Gastrocnemius medialis (tissue), 4 donors: ENCODE measurements around the gene TWIST2.

Experiments used
- POLR2A ChIP-seq, 2 donors: fragments of 450-650 bp; IDR thresholded peaks; one replicate each; pipeline ENCODE4 v1.6.1; 2017; ENCODE audit warnings: antibody characterized with exemption in 2 of 2, mild to moderate bottlenecking in 2 of 2, moderate library complexity in 2 of 2
- TF ChIP-seq, protein P1 (sequence below), 5 experiments: fragments of 450-650 bp in 3 of 5; fragments of 200-600 bp in 2 of 5; sonication (generic) in 2 of 5; IDR thresholded peaks in 4 of 5; conservative IDR thresholded peaks in 1 of 5; 1 replicate in 4 of 5; 2 replicates in 1 of 5; pipeline ENCODE4 v1.5.1; 2016 to 2019; ENCODE audit warnings: antibody characterized with exemption in 5 of 5, mild to moderate bottlenecking in 3 of 5, moderate library complexity in 3 of 5

DNA sequence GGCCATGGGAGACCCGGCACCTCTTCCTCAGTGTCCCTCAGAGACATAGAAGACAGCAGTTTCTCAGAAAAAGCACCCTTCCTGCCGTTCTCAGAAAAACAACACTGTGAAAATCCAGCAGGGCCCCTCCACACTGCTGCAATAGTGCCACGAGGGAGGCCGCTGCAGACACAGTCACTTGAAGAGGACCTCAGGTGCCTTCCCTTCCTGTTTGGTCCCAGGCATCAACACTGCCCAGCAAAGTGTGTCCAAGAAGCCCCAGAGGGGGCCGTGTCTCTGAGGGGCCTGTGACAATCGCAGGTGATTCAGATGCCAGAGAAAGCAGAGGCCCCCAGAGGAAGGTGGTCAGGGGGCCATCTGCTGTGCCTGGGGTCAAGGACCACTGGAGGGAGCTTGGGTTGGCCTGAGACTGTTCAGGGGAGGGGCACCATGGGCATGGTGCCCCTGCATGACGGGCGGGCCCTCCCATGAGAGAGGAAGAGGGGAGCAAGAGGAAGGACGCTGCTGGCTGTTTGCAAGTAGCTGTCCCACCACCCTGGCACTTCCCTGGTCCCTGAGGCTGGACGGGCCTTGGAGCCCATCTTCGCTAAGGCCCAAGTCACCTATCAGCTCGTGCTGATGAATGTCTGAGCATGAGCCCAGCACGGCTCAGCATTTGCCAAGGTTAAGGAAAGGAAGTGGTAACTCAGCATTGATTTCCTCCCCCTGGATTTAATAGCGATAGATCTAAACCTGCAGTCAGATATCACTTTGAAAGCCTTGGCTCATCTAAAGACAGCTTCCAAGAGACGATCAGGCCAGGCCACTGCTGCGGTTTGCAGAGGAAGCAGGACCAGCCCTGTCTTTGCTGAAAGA is 9.1 kb downstream of the TWIST2 start:
- TF ChIP-seq POLR2A (IDR thresholded peaks at IDR 0.05), result no peak
- TF ChIP-seq, protein P1, sequence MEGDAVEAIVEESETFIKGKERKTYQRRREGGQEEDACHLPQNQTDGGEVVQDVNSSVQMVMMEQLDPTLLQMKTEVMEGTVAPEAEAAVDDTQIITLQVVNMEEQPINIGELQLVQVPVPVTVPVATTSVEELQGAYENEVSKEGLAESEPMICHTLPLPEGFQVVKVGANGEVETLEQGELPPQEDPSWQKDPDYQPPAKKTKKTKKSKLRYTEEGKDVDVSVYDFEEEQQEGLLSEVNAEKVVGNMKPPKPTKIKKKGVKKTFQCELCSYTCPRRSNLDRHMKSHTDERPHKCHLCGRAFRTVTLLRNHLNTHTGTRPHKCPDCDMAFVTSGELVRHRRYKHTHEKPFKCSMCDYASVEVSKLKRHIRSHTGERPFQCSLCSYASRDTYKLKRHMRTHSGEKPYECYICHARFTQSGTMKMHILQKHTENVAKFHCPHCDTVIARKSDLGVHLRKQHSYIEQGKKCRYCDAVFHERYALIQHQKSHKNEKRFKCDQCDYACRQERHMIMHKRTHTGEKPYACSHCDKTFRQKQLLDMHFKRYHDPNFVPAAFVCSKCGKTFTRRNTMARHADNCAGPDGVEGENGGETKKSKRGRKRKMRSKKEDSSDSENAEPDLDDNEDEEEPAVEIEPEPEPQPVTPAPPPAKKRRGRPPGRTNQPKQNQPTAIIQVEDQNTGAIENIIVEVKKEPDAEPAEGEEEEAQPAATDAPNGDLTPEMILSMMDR (IDR thresholded peaks at IDR 0.05 in 4 of 5, conservative IDR thresholded peaks at IDR 0.05 in 1 of 5), result no peak
